Sigmoid colon (tissue), 7 donors: ENCODE data around the gene MPV17L2. TPM values are rescaled to one million over a fixed set of nuclear protein-coding genes. Genes with fewer than 3 reads are reported as not detected.

Source experiments
- DNase-seq: peaks from one replicate; pipeline ENCODE4 v3.0.0-alpha.2; 2019
- H3K27ac ChIP-seq, 4 donors: fragments of 200-600 bp; sonication (generic); one replicate each; pipeline ENCODE4 v1.5.1; 2016 to 2019; ENCODE audit warnings: mild to moderate bottlenecking in 1 of 4
- H3K27me3 ChIP-seq, 3 donors: fragments of 200-600 bp; sonication (generic); one replicate each; pipeline ENCODE4 v1.5.1; 2019; ENCODE audit warnings: mild to moderate bottlenecking in 1 of 3
- H3K36me3 ChIP-seq, 4 donors: fragments of 200-600 bp; sonication (generic); one replicate each; pipeline ENCODE4 v1.5.1; 2016 to 2019
- H3K4me1 ChIP-seq, 4 donors: fragments of 200-600 bp; sonication (generic); one replicate each; pipeline ENCODE4 v1.5.1; 2017 to 2019
- H3K4me3 ChIP-seq, 4 donors: fragments of 200-600 bp; sonication (generic); one replicate each; pipeline ENCODE4 v1.5.1; 2017 to 2019; ENCODE audit warnings: mild to moderate bottlenecking in 2 of 4, moderate library complexity in 1 of 4
- H3K9me3 ChIP-seq, 4 donors: fragments of 200-600 bp in 3 of 4; sonication (generic) in 3 of 4; one replicate each; pipeline versions ENCODE4 v1.5.1 to v1.6.1; 2013 to 2019
- EP300 ChIP-seq, 4 donors: sonication (generic); formaldehyde crosslinking; IDR thresholded peaks; one replicate each; pipeline ENCODE4 v1.6.1; 2017; ENCODE audit warnings: antibody characterized with exemption in 4 of 4
- POLR2A ChIP-seq, 2 donors: fragments of 450-650 bp; IDR thresholded peaks; one replicate each; pipeline ENCODE4 v1.6.1; 2016; ENCODE audit warnings: antibody characterized with exemption in 2 of 2, mild to moderate bottlenecking in 2 of 2, moderate library complexity in 2 of 2
- POLR2AphosphoS5 ChIP-seq, 4 donors: sonication (generic); formaldehyde crosslinking; IDR thresholded peaks; one replicate each; pipeline ENCODE4 v1.6.1; 2017; ENCODE audit warnings: antibody characterized with exemption in 4 of 4
- WGBS, 2 donors: extraction: QIAGEN DNeasy Blood & Tissue Kit; methylation state at CpG; one replicate each; pipeline ENCODE4 v1.1.7; 2013; 5-methylcytosine and 5-hydroxymethylcytosine counted together
- intact Hi-C: fragments of 100-400 bp; cut with DNase I; formaldehyde crosslinking; loops from one replicate; pipeline ENCODE4 v1.15.1; 2023
- polyA plus RNA-seq, 3 donors: library from polyadenylated mRNA; stranded (reverse); fragments of 200-250 nt; gene quantifications; one replicate each; pipeline ENCODE4 v1.2.3, GENCODE V29; 2013
- small RNA-seq, 3 donors: library from RNA; depleted of rRNA; stranded (forward); fragments of <200 nt; gene quantifications; one replicate each; pipeline ENCODE3, GENCODE V24; 2016
- total RNA-seq, 4 donors: library from RNA; depleted of rRNA; stranded (reverse); fragments of >200 nt; gene quantifications; one replicate each; pipeline ENCODE4 v1.1.0, GENCODE V29; 2016
- TF ChIP-seq, protein P1 (sequence below), 4 experiments: fragments of 450-650 bp in 3 of 4; fragments of 200-600 bp in 1 of 4; IDR thresholded peaks; one replicate each; pipeline ENCODE4 v1.5.1; 2016 to 2019; ENCODE audit warnings: antibody characterized with exemption in 4 of 4, mild to moderate bottlenecking in 3 of 4, moderate library complexity in 2 of 4
- donor health status: healthy with polysubstance abuse.
- donor health status: Bipolar disorder and iron deficiency.
- donor health status: healthy.

The MPV17L2 gene
- total and polyA plus RNA-seq, 7 donors: 9.0 to 37.3 (median 18.9) TPM

DNA sequence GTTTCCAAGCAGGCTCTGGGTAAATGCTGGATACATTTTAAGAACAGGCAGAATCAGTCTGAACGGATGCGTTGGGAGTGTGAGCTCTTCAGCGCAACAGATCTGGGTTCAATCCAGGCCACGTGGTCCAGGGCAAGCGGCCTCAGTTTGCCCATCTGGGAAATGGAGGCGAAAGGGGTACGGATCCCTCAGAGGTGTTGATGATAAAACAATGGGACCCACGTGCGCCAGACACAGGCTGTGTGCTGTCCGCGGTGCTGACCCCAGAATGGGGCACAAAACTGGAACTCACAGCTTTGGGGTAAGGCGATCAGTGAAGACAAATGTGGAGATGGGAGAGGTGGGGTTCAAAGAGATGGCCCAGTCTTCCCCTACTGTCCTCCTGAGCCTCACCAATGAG is 46.3 kb downstream of the MPV17L2 start:
- Histone ChIP-seq H3K36me3 (no peaks in the 10 kb centered on the region), H3K4me1 (no peaks in the 10 kb centered on the region), H3K9me3 (no peaks in the 10 kb centered on the region), H3K27me3 (peaks cover 0 to 22% (median 3%) of the 10 kb centered on the region in 3 donors), H3K27ac (no peak overlapping the region), H3K4me3 (no peak overlapping the region)
- intact Hi-C loops: no loop called here
- no peak for TF ChIP-seq POLR2A (IDR thresholded peaks at IDR 0.05)
- TF ChIP-seq, protein P1, sequence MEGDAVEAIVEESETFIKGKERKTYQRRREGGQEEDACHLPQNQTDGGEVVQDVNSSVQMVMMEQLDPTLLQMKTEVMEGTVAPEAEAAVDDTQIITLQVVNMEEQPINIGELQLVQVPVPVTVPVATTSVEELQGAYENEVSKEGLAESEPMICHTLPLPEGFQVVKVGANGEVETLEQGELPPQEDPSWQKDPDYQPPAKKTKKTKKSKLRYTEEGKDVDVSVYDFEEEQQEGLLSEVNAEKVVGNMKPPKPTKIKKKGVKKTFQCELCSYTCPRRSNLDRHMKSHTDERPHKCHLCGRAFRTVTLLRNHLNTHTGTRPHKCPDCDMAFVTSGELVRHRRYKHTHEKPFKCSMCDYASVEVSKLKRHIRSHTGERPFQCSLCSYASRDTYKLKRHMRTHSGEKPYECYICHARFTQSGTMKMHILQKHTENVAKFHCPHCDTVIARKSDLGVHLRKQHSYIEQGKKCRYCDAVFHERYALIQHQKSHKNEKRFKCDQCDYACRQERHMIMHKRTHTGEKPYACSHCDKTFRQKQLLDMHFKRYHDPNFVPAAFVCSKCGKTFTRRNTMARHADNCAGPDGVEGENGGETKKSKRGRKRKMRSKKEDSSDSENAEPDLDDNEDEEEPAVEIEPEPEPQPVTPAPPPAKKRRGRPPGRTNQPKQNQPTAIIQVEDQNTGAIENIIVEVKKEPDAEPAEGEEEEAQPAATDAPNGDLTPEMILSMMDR (IDR thresholded peaks at IDR 0.05): no peak
- no peak for TF ChIP-seq EP300 (IDR thresholded peaks at IDR 0.05)
- no peak for TF ChIP-seq POLR2AphosphoS5 (IDR thresholded peaks at IDR 0.05)
- 36 to 48% methylated on average over 12 of the region's 12 CpGs for WGBS, 2 donors
- no peak for DNase-seq

DNA sequence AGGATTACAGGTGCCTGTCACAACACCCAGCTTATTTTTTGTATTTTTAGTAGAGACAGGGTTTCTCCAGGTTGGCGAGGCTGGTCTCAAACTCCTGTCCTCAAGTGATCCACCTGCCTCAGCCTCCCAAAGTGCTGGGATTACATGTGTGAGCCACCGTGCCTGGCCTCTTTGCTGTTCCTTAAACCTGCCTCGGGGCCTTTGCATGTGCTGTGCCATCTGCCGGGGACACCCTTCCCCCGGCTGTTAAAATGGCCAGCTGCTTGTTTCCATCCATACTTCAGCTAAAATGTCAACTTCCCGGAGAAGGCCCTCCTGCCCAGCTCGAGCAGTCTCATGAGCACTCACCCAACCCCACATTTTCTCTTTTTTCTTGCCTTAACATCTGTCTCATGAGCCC is 52.3 kb downstream of the MPV17L2 start:
- no peak overlapping the region for H3K27ac ChIP-seq
- no peaks in the 10 kb centered on the region for H3K9me3 ChIP-seq
- intact Hi-C loops: no loop called here
- no peaks in the 10 kb centered on the region for H3K27me3 ChIP-seq
- 72 to 76% methylated on average over 7 of the region's 7 CpGs for WGBS, 2 donors
- H3K36me3 ChIP-seq: no peaks in the 10 kb centered on the region
- DNase-seq: no peak
- no peak for TF ChIP-seq EP300 (IDR thresholded peaks at IDR 0.05)
- TF ChIP-seq, protein P1 (IDR thresholded peaks at IDR 0.05): no peak
- no peak for TF ChIP-seq POLR2AphosphoS5 (IDR thresholded peaks at IDR 0.05)
- TF ChIP-seq POLR2A (IDR thresholded peaks at IDR 0.05): no peak
- H3K4me3 ChIP-seq: no peak overlapping the region
- H3K4me1 ChIP-seq: peaks cover 0 to 5% (median 0%) of the 10 kb centered on the region in 4 donors

Small RNA genes within 50 kb of the gene (small RNA-seq; reads per million reads assigned to genes)
- 0 reads per million in 3 donors for gene IFI30

Other genes with a start within 250 kb of the MPV17L2 start
- under 1 TPM in 2 of 4 donors, not detected in 2; 0.33 to 0.55 TPM for gene KCNN1, start 226.1 kb upstream of the MPV17L2 start, total RNA-seq
- gene KCNN1, start 226.1 kb upstream of the MPV17L2 start, polyA plus RNA-seq: under 1 TPM in 1 of 3 donors, not detected in 2; 0.17 TPM
- gene ARRDC2, start 185.0 kb upstream of the MPV17L2 start, total RNA-seq: 10 to 100 TPM; 34.5 to 54.2 (median 37.0) TPM
- 10 to 100 TPM; 22.2 to 44.2 (median 36.5) TPM for gene ARRDC2, start 185.0 kb upstream of the MPV17L2 start, polyA plus RNA-seq
- gene IL12RB1, start 106.3 kb upstream of the MPV17L2 start, total RNA-seq: 1 to 10 TPM in 2 of 4 donors, under 1 TPM in 1, not detected in 1; 0.99 to 2.2 (median 1.4) TPM
- 1 to 10 TPM; 1.8 to 6.0 (median 5.9) TPM for gene IL12RB1, start 106.3 kb upstream of the MPV17L2 start, polyA plus RNA-seq
- 1 to 10 TPM; 2.6 to 6.9 (median 3.3) TPM for gene MAST3, start 95.4 kb upstream of the MPV17L2 start, total RNA-seq
- 10 to 100 TPM in 1 of 3 donors, 1 to 10 TPM in 2; 4.2 to 16.3 (median 5.3) TPM for gene MAST3, start 95.4 kb upstream of the MPV17L2 start, polyA plus RNA-seq
- gene PIK3R2, start 40.1 kb upstream of the MPV17L2 start, total RNA-seq: 10 to 100 TPM in 2 of 4 donors, 1 to 10 TPM in 2; 7.8 to 18.0 (median 9.5) TPM
- gene PIK3R2, start 40.1 kb upstream of the MPV17L2 start, polyA plus RNA-seq: 1 to 10 TPM; 1.8 to 8.7 (median 6.5) TPM
- gene IFI30, start 19.4 kb upstream of the MPV17L2 start, total RNA-seq: 10 to 100 TPM in 3 of 4 donors, 1 to 10 TPM in 1; 9.1 to 45.7 (median 44.5) TPM
- gene IFI30, start 19.4 kb upstream of the MPV17L2 start, polyA plus RNA-seq: 100 to 1,000 TPM in 2 of 3 donors, 10 to 100 TPM in 1; 96.7 to 412 (median 178) TPM
- 1 to 10 TPM in 3 of 4 donors, under 1 TPM in 1; 0.66 to 2.9 (median 2.2) TPM for gene RAB3A, start 10.8 kb downstream of the MPV17L2 start, total RNA-seq
- 1 to 10 TPM; 2.1 to 4.8 (median 4.2) TPM for gene RAB3A, start 10.8 kb downstream of the MPV17L2 start, polyA plus RNA-seq
- gene PDE4C, start 33.2 kb downstream of the MPV17L2 start, total RNA-seq: 1 to 10 TPM; 1.8 to 8.6 (median 4.5) TPM
- gene PDE4C, start 33.2 kb downstream of the MPV17L2 start, polyA plus RNA-seq: 1 to 10 TPM in 1 of 3 donors, not detected in 2; 4.0 TPM
- 1 to 10 TPM; 1.4 to 5.8 (median 2.9) TPM for gene IQCN, start 81.2 kb downstream of the MPV17L2 start, total RNA-seq
- 1 to 10 TPM; 1.2 to 4.4 (median 3.4) TPM for gene IQCN, start 81.2 kb downstream of the MPV17L2 start, polyA plus RNA-seq
- gene JUND, start 88.4 kb downstream of the MPV17L2 start, total RNA-seq: 100 to 1,000 TPM; 163 to 369 (median 230) TPM
- 100 to 1,000 TPM; 179 to 221 (median 180) TPM for gene JUND, start 88.4 kb downstream of the MPV17L2 start, polyA plus RNA-seq
- 100 to 1,000 TPM in 3 of 4 donors, 10 to 100 TPM in 1; 89.1 to 144 (median 119) TPM for gene LSM4, start 129.9 kb downstream of the MPV17L2 start, total RNA-seq
- 100 to 1,000 TPM; 214 to 285 (median 256) TPM for gene LSM4, start 129.9 kb downstream of the MPV17L2 start, polyA plus RNA-seq
- gene PGPEP1, start 147.4 kb downstream of the MPV17L2 start, total RNA-seq: 10 to 100 TPM; 15.0 to 26.0 (median 16.6) TPM
- gene PGPEP1, start 147.4 kb downstream of the MPV17L2 start, polyA plus RNA-seq: 10 to 100 TPM; 14.4 to 36.9 (median 31.7) TPM
- gene GDF15, start 192.9 kb downstream of the MPV17L2 start, total RNA-seq: 1 to 10 TPM; 1.1 to 7.9 (median 3.9) TPM
- gene GDF15, start 192.9 kb downstream of the MPV17L2 start, polyA plus RNA-seq: 10 to 100 TPM in 2 of 3 donors, 1 to 10 TPM in 1; 7.2 to 79.7 (median 24.5) TPM
- gene LRRC25, start 204.4 kb downstream of the MPV17L2 start, total RNA-seq: 10 to 100 TPM in 1 of 4 donors, 1 to 10 TPM in 3; 2.2 to 13.3 (median 9.0) TPM
- gene LRRC25, start 204.4 kb downstream of the MPV17L2 start, polyA plus RNA-seq: 10 to 100 TPM in 1 of 3 donors, 1 to 10 TPM in 2; 4.2 to 10.9 (median 6.0) TPM
- gene SSBP4, start 226.2 kb downstream of the MPV17L2 start, total RNA-seq: 10 to 100 TPM; 52.4 to 71.4 (median 58.0) TPM
- 10 to 100 TPM; 13.9 to 51.4 (median 32.4) TPM for gene SSBP4, start 226.2 kb downstream of the MPV17L2 start, polyA plus RNA-seq
- gene ISYNA1, start 244.9 kb downstream of the MPV17L2 start, total RNA-seq: 10 to 100 TPM in 3 of 4 donors, 1 to 10 TPM in 1; 9.1 to 12.8 (median 11.5) TPM
- gene ISYNA1, start 244.9 kb downstream of the MPV17L2 start, polyA plus RNA-seq: 10 to 100 TPM in 1 of 3 donors, 1 to 10 TPM in 2; 3.7 to 18.7 (median 4.2) TPM